ENCODE data around the gene GMPR.
A peak's percentile ranks its signal among the peaks of the same experiment; 100 is the strongest.

Gene GMPR

GRCh38 chr6:16327777-16328325 lies 89.5 kb downstream of the GMPR start:
- DNase-seq (ENCODE audit: low read depth): no peak

GRCh38 chr6:16329233-16329632 lies 90.8 kb downstream of the GMPR start:
- DNase-seq (ENCODE audit: low read depth): no peak

GRCh38 chr6:16331384-16332174 lies 93.2 kb downstream of the GMPR start:
- peak; percentile 82 for DNase-seq (ENCODE audit: low read depth)

- peak; percentile 77 for DNase-seq (ENCODE audit: low read depth)
These were observed 93.8 kb downstream of the GMPR start for GRCh38 chr6:16332175-16332542.

- DNase-seq (ENCODE audit: low read depth): peak; percentile 73
These were observed 95.2 kb downstream of the GMPR start for GRCh38 chr6:16333580-16333979.

GRCh38 chr6:16334671-16335070 lies 96.3 kb downstream of the GMPR start:
- peak; percentile 97 for DNase-seq (ENCODE audit: low read depth)

- DNase-seq (ENCODE audit: low read depth): no peak
These were observed 96.8 kb downstream of the GMPR start for GRCh38 chr6:16335176-16335575.

- no peak for DNase-seq (ENCODE audit: low read depth)
These were observed 97.8 kb downstream of the GMPR start for GRCh38 chr6:16336056-16336818.

GRCh38 chr6:16336911-16337294 lies 98.5 kb downstream of the GMPR start:
- no peak for DNase-seq (ENCODE audit: low read depth)

GRCh38 chr6:16337295-16337975 lies 99.0 kb downstream of the GMPR start:
- DNase-seq (ENCODE audit: low read depth): peak; percentile 98

GRCh38 chr6:16338577-16339264 lies 100.3 kb downstream of the GMPR start:
- peak; percentile 100 for DNase-seq (ENCODE audit: low read depth)

GRCh38 chr6:16339265-16339587 lies 100.8 kb downstream of the GMPR start:
- no peak for DNase-seq (ENCODE audit: low read depth)

GRCh38 chr6:16343593-16343992 lies 105.2 kb downstream of the GMPR start:
- no peak for DNase-seq (ENCODE audit: low read depth)

- DNase-seq (ENCODE audit: low read depth): peak; percentile 94
These were observed 106.4 kb downstream of the GMPR start for GRCh38 chr6:16344756-16345155.

All from EH (cell line).